ENCODE measurements around the gene CLSTN2.

Gene CLSTN2

DNA sequence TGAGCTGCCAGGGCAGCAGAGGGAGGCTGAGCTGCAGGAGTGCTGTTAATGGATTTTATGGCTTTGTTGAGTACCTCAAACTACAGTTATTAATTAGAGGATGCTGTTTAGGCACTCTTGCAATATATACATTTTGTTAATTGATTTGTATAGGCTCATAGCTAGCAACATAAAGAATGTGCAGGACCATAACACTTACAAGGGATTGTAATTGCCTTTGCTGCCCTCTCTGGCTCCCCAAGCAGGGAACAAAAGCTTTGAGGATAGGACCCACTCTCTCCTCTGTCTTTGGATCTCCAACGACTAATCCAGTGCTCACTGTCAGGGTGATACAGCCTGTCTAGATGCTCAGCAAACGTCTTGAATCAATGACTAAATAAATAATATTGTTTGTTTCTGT is 1.2 kb upstream of the CLSTN2 start:
- Histone ChIP-seq H3K9me3 (ENCODE audit: control insufficient read depth, insufficient read depth, low read depth, low read length) (no peaks in the 10 kb centered on the region), H3K4me3 (ENCODE audit: low read depth, low read length) (no peak overlapping the region), H3K36me3 (ENCODE audit: control insufficient read depth in 2 of 2, insufficient read depth in 1 of 2, low read length in 2 of 2) (no peaks in the 10 kb centered on the region), H3K4me1 (ENCODE audit: control insufficient read depth, insufficient read depth, low read length) (no peaks in the 10 kb centered on the region), H3K27ac (ENCODE audit: extremely low read depth, low read depth, low read length) (no peak overlapping the region)
- POLR2A ChIA-PET, result no interaction called here
- TF ChIP-seq ZSCAN30 (tag by site-specific recombination; IDR thresholded peaks at IDR 0.05) (no peak), ZNF664 (tag by site-specific recombination; IDR thresholded peaks at IDR 0.05) (no peak), ZNF76 (tag by site-specific recombination; IDR thresholded peaks at IDR 0.05; ENCODE audit: borderline replicate concordance, low read depth) (no peak), ZNF596 (tag by site-specific recombination; IDR thresholded peaks at IDR 0.05) (no peak), ZNF214 (tag by site-specific recombination; IDR thresholded peaks at IDR 0.05; ENCODE audit: borderline replicate concordance) (no peak)
- TF ChIP-seq, protein P1, sequence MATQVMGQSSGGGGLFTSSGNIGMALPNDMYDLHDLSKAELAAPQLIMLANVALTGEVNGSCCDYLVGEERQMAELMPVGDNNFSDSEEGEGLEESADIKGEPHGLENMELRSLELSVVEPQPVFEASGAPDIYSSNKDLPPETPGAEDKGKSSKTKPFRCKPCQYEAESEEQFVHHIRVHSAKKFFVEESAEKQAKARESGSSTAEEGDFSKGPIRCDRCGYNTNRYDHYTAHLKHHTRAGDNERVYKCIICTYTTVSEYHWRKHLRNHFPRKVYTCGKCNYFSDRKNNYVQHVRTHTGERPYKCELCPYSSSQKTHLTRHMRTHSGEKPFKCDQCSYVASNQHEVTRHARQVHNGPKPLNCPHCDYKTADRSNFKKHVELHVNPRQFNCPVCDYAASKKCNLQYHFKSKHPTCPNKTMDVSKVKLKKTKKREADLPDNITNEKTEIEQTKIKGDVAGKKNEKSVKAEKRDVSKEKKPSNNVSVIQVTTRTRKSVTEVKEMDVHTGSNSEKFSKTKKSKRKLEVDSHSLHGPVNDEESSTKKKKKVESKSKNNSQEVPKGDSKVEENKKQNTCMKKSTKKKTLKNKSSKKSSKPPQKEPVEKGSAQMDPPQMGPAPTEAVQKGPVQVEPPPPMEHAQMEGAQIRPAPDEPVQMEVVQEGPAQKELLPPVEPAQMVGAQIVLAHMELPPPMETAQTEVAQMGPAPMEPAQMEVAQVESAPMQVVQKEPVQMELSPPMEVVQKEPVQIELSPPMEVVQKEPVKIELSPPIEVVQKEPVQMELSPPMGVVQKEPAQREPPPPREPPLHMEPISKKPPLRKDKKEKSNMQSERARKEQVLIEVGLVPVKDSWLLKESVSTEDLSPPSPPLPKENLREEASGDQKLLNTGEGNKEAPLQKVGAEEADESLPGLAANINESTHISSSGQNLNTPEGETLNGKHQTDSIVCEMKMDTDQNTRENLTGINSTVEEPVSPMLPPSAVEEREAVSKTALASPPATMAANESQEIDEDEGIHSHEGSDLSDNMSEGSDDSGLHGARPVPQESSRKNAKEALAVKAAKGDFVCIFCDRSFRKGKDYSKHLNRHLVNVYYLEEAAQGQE (tag by site-specific recombination; IDR thresholded peaks at IDR 0.05), result no peak
- TF ChIP-seq, protein P2, sequence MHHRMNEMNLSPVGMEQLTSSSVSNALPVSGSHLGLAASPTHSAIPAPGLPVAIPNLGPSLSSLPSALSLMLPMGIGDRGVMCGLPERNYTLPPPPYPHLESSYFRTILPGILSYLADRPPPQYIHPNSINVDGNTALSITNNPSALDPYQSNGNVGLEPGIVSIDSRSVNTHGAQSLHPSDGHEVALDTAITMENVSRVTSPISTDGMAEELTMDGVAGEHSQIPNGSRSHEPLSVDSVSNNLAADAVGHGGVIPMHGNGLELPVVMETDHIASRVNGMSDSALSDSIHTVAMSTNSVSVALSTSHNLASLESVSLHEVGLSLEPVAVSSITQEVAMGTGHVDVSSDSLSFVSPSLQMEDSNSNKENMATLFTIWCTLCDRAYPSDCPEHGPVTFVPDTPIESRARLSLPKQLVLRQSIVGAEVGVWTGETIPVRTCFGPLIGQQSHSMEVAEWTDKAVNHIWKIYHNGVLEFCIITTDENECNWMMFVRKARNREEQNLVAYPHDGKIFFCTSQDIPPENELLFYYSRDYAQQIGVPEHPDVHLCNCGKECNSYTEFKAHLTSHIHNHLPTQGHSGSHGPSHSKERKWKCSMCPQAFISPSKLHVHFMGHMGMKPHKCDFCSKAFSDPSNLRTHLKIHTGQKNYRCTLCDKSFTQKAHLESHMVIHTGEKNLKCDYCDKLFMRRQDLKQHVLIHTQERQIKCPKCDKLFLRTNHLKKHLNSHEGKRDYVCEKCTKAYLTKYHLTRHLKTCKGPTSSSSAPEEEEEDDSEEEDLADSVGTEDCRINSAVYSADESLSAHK (tag by site-specific recombination; IDR thresholded peaks at IDR 0.05), result no peak
- TF ChIP-seq, protein P3, sequence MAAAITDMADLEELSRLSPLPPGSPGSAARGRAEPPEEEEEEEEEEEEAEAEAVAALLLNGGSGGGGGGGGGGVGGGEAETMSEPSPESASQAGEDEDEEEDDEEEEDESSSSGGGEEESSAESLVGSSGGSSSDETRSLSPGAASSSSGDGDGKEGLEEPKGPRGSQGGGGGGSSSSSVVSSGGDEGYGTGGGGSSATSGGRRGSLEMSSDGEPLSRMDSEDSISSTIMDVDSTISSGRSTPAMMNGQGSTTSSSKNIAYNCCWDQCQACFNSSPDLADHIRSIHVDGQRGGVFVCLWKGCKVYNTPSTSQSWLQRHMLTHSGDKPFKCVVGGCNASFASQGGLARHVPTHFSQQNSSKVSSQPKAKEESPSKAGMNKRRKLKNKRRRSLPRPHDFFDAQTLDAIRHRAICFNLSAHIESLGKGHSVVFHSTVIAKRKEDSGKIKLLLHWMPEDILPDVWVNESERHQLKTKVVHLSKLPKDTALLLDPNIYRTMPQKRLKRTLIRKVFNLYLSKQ (tag by site-specific recombination; IDR thresholded peaks at IDR 0.05; ENCODE audit: borderline replicate concordance), result no peak
- TF ChIP-seq, protein P4, sequence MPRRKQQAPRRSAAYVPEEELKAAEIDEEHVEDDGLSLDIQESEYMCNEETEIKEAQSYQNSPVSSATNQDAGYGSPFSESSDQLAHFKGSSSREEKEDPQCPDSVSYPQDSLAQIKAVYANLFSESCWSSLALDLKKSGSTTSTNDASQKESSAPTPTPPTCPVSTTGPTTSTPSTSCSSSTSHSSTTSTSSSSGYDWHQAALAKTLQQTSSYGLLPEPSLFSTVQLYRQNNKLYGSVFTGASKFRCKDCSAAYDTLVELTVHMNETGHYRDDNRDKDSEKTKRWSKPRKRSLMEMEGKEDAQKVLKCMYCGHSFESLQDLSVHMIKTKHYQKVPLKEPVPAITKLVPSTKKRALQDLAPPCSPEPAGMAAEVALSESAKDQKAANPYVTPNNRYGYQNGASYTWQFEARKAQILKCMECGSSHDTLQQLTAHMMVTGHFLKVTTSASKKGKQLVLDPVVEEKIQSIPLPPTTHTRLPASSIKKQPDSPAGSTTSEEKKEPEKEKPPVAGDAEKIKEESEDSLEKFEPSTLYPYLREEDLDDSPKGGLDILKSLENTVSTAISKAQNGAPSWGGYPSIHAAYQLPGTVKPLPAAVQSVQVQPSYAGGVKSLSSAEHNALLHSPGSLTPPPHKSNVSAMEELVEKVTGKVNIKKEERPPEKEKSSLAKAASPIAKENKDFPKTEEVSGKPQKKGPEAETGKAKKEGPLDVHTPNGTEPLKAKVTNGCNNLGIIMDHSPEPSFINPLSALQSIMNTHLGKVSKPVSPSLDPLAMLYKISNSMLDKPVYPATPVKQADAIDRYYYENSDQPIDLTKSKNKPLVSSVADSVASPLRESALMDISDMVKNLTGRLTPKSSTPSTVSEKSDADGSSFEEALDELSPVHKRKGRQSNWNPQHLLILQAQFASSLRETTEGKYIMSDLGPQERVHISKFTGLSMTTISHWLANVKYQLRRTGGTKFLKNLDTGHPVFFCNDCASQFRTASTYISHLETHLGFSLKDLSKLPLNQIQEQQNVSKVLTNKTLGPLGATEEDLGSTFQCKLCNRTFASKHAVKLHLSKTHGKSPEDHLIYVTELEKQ (tag by site-specific recombination; IDR thresholded peaks at IDR 0.05; ENCODE audit: borderline replicate concordance), result no peak
- CTCF ChIA-PET, result interaction anchor here (0.6 to 1.4 kb wide), 8 partner anchors 22 to 589 kb away, joined by 3 to 4 read pairs (median 3); no protein-coding TSS in a partner anchor

DNA sequence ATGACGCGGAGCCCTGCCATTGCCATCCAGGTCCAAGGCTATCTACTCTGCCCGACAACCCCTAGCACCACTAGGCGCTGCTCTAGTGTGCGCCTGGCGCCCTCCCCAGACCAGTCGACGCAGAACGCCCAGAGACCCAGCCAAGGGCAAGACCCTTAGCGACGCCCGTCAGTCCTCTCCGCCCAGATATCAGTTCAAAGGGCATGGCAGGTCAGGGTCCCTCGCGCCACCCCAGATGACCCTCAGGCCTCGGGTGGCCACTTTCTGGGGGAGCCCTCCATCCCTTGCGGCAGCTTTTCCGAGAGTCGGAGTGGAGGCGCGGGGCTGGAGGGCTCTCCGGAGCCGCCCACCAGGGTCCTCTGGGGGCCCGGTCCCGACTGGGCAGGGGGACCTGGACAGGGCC is 371 bp upstream of the CLSTN2 start:
- peak overlapping the region; percentile 63 for H3K4me3 ChIP-seq (ENCODE audit: low read depth, low read length)
- no peak overlapping the region for H3K27ac ChIP-seq (ENCODE audit: extremely low read depth, low read depth, low read length)
- H3K36me3 ChIP-seq (ENCODE audit: control insufficient read depth in 2 of 2, insufficient read depth in 1 of 2, low read length in 2 of 2), result no peaks in the 10 kb centered on the region
- CTCF ChIA-PET, result interaction anchor here (0.6 to 1.4 kb wide), 9 partner anchors 21 to 1258 kb away, joined by 3 to 5 read pairs (median 3); no protein-coding TSS in a partner anchor
- H3K4me1 ChIP-seq (ENCODE audit: control insufficient read depth, insufficient read depth, low read length), result no peaks in the 10 kb centered on the region
- H3K9me3 ChIP-seq (ENCODE audit: control insufficient read depth, insufficient read depth, low read depth, low read length), result no peaks in the 10 kb centered on the region
- POLR2A ChIA-PET, result no interaction called here
- peak; percentile 90 for TF ChIP-seq ZBTB8A (tag by site-specific recombination; IDR thresholded peaks at IDR 0.05)
- TF ChIP-seq, protein P5, sequence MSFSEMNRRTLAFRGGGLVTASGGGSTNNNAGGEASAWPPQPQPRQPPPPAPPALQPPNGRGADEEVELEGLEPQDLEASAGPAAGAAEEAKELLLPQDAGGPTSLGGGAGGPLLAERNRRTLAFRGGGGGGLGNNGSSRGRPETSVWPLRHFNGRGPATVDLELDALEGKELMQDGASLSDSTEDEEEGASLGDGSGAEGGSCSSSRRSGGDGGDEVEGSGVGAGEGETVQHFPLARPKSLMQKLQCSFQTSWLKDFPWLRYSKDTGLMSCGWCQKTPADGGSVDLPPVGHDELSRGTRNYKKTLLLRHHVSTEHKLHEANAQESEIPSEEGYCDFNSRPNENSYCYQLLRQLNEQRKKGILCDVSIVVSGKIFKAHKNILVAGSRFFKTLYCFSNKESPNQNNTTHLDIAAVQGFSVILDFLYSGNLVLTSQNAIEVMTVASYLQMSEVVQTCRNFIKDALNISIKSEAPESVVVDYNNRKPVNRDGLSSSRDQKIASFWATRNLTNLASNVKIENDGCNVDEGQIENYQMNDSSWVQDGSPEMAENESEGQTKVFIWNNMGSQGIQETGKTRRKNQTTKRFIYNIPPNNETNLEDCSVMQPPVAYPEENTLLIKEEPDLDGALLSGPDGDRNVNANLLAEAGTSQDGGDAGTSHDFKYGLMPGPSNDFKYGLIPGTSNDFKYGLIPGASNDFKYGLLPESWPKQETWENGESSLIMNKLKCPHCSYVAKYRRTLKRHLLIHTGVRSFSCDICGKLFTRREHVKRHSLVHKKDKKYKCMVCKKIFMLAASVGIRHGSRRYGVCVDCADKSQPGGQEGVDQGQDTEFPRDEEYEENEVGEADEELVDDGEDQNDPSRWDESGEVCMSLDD (tag by site-specific recombination; IDR thresholded peaks at IDR 0.05), result peak; percentile 72; the same call in 1 of the 2 replicates
- TF ChIP-seq MYNN (tag by site-specific recombination; IDR thresholded peaks at IDR 0.05; ENCODE audit: borderline replicate concordance), result no peak
- peak; percentile 64; the same call in 1 of the 2 replicates for TF ChIP-seq BCL11B (tag by site-specific recombination; IDR thresholded peaks at IDR 0.05; ENCODE audit: low read depth)
- TF ChIP-seq ZNF529 (tag by site-specific recombination; IDR thresholded peaks at IDR 0.05; ENCODE audit: insufficient replicate concordance), result no peak
- TF ChIP-seq GLIS2 (tag by site-specific recombination; IDR thresholded peaks at IDR 0.05), result peak; percentile 48
- TF ChIP-seq, protein P6, sequence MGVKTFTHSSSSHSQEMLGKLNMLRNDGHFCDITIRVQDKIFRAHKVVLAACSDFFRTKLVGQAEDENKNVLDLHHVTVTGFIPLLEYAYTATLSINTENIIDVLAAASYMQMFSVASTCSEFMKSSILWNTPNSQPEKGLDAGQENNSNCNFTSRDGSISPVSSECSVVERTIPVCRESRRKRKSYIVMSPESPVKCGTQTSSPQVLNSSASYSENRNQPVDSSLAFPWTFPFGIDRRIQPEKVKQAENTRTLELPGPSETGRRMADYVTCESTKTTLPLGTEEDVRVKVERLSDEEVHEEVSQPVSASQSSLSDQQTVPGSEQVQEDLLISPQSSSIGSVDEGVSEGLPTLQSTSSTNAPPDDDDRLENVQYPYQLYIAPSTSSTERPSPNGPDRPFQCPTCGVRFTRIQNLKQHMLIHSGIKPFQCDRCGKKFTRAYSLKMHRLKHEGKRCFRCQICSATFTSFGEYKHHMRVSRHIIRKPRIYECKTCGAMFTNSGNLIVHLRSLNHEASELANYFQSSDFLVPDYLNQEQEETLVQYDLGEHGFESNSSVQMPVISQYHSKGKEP (tag by site-specific recombination; IDR thresholded peaks at IDR 0.05), result no peak
- TF ChIP-seq ZNF76 (tag by site-specific recombination; IDR thresholded peaks at IDR 0.05; ENCODE audit: borderline replicate concordance, low read depth), result peak; percentile 18; the same call in 1 of the 2 replicates

Measured in HEK293 (cell line).